GM20000 (cell line): ENCODE results near the gene FRMD6.

Source experiments
- DNase-seq: peaks from one replicate; pipeline ENCODE4 v3.0.0; 2012; ENCODE audit warnings: low spot score
- TF ChIP-seq, protein P1 (sequence below): IDR thresholded peaks from 2 replicates; pipeline ENCODE4 v1.5.1; 2012; ENCODE audit warnings: mild to moderate bottlenecking, control low read depth; ENCODE audit errors: extremely low read depth, missing control alignments

Gene FRMD6

DNA sequence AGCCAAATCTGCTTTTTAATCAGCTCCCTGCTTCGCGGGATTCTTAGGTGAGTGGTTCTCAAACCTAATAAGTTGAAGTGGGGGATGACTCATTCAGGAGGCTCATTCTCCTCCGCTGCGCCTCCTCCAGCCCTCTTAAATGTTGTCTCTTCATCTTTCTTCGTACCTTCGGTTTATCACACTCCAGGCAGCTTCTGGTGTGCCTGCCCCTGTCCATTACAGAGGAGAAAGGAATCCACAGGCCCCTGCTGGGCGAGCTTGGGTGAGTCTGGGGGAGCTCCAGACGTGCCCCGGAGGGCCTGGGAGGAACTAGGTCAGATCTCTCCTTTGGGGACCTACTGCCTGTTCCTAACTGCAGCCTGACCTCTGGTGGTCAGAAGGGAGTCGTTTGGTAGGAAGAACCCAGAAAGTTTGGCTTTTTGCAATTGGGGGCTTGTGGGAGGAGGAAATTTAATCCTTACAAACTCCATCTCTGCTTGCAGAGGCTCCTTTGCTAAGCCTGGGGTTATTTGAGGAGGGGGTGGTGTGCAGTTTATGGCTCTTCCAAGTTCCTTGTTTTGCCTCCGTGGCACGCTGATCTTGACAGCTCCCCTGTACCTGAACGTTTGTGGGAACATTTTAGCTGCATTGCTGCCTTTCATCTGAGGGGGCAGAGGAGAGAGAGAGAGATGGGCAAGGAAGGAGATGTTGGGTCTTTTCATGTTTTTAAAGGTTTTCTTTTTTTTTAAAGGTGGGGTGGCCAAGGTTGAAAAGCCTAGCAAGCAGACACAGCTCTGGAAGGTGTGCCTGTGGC is 124.6 kb downstream of the FRMD6 start:
- DNase-seq: peak; percentile 59
- TF ChIP-seq, protein P1, sequence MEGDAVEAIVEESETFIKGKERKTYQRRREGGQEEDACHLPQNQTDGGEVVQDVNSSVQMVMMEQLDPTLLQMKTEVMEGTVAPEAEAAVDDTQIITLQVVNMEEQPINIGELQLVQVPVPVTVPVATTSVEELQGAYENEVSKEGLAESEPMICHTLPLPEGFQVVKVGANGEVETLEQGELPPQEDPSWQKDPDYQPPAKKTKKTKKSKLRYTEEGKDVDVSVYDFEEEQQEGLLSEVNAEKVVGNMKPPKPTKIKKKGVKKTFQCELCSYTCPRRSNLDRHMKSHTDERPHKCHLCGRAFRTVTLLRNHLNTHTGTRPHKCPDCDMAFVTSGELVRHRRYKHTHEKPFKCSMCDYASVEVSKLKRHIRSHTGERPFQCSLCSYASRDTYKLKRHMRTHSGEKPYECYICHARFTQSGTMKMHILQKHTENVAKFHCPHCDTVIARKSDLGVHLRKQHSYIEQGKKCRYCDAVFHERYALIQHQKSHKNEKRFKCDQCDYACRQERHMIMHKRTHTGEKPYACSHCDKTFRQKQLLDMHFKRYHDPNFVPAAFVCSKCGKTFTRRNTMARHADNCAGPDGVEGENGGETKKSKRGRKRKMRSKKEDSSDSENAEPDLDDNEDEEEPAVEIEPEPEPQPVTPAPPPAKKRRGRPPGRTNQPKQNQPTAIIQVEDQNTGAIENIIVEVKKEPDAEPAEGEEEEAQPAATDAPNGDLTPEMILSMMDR: no peak

DNA sequence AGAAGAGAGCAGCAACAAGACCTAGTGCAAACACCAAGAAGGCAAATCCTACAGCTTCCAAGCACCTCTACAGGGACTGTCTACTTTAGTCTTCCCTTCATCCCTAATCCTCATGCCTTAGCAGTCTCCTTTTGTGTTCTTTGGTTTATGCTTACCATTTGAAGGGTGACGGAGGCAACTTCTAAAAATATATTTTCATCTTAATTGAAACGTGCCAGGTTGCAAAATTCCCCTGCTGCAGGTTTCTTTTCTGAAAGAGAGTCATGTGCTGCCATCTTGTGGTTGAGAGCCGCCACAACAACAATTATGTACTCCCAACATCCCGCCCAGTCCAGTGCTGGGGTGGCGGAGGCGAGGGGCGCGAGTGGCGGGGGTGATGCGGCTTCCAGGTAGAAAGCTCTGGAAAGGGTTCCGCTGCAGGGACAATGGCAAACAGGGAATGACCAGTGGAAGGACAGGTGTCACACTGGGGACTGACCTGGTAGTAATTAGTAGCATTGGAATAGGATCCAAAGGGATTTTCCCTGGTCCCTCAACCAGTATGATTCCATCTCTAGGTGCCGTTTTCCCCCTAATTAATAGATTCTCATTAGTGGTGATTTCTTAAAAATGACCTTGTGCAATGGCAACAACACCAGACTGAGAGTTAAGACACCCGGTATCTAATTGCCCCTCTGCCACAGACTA is 128.4 kb downstream of the FRMD6 start:
- DNase-seq: peak; percentile 79
- TF ChIP-seq, protein P1: peak; percentile 43
